RWPE1 (cell line): ENCODE results near the gene NNAT.
"Not testable (repeated sequence)": the region's sequence is repeated elsewhere in the genome, so short reads cannot be mapped to it uniquely, and the experiment has no call there.

Experiments
- CTCF ChIA-PET: fragments of 350-600 bp; sonication (Branson Sonifier 250); formaldehyde crosslinking; extraction: SDS; loops from one replicate; lab custom pipeline; 2021; lab: Yijun Ruan, JAX
- POLR2A ChIA-PET: fragments of 400-600 bp; formaldehyde crosslinking; extraction: SDS; loops from one replicate; lab custom pipeline; 2020; ENCODE audit warnings: antibody characterized with exemption; ENCODE audit not compliant: low non-redundant PET; lab: Yijun Ruan, JAX
- DNase-seq: peaks from one replicate; pipeline ENCODE4 v3.0.0; 2012; ENCODE audit warnings: low spot score
- H3K27ac ChIP-seq: fragments of 450-650 bp; 2 replicates; pipeline ENCODE4 v1.5.1; 2017
- CTCF ChIP-seq: fragments of 450-650 bp; conservative IDR thresholded peaks from 2 replicates; pipeline ENCODE4 v1.5.1; 2017; ENCODE audit warnings: low read depth, mild to moderate bottlenecking

Gene NNAT

GRCh38 chr20:37535443-37536132, 14.5 kb downstream of the NNAT start:
- POLR2A ChIA-PET: no interaction called here
- CTCF ChIA-PET: interaction anchor here (0.6 to 1.1 kb wide), 6 partner anchors 233 to 465 kb away, joined by 3 to 6 read pairs (median 3); no protein-coding TSS in a partner anchor
- DNase-seq: no peak
- no peak overlapping the region for H3K27ac ChIP-seq
- TF ChIP-seq CTCF: no peak

DNA sequence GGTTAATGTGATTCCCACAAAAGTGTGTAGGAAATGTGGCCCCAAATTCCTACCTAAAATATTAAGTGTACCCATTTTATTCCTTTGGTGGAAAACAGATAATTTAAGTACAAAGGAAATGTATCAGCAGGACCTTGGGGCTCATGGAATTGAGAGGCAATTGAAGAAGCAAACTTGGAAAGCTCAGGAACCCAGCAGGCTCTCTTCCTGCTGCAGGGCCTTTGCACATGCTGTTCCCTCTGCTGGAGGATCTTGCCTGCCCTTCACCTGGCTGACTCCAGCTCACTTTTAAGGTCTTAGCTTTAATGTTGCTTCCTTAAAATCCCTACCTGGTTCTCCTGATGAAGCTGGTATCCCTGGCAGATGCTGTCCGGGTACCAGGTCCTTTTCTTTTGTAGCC, 16.5 kb downstream of the NNAT start:
- TF ChIP-seq CTCF: no peak
- DNase-seq: no peak
- CTCF ChIA-PET: interaction anchor here (0.6 to 0.7 kb wide), 3 partner anchors 159 to 262 kb away, joined by 3 read pairs; no protein-coding TSS in a partner anchor
- no peak overlapping the region for H3K27ac ChIP-seq
- POLR2A ChIA-PET: no interaction called here

DNA sequence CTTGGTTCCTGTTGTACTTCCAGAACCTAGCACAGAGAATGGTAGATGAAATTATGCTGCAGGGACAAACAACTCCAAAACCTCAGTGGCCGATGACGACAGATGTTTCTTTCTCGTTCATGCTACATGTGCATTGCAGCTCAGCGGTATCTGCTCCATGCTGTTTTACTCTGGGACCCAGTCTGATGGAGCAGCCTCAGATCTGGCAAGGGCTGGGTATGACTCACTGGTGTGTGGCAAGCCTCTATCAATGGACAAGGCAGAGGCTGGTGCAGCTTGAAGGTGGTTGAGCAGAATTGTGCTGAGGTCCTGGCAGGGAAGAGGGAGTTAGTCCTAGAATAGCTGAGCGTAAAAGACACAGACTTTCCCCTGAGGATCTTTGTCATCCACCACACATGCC, 17.0 kb downstream of the NNAT start:
- no peak overlapping the region for H3K27ac ChIP-seq
- TF ChIP-seq CTCF: no peak
- ChIA-PET CTCF (interaction anchor here (0.6 to 0.7 kb wide), 3 partner anchors 158 to 220 kb away, joined by 3 to 4 read pairs (median 3); no protein-coding TSS in a partner anchor), POLR2A (no interaction called here)
- DNase-seq: peak; percentile 72

GRCh38 chr20:37539424-37539823, 18.4 kb downstream of the NNAT start:
- no peak for TF ChIP-seq CTCF
- H3K27ac ChIP-seq: no peak overlapping the region
- no peak for DNase-seq
- POLR2A ChIA-PET: no interaction called here
- CTCF ChIA-PET: interaction anchor here (0.6 kb wide), 1 partner anchor 123 kb away, joined by 3 read pairs; no protein-coding TSS in a partner anchor

DNA sequence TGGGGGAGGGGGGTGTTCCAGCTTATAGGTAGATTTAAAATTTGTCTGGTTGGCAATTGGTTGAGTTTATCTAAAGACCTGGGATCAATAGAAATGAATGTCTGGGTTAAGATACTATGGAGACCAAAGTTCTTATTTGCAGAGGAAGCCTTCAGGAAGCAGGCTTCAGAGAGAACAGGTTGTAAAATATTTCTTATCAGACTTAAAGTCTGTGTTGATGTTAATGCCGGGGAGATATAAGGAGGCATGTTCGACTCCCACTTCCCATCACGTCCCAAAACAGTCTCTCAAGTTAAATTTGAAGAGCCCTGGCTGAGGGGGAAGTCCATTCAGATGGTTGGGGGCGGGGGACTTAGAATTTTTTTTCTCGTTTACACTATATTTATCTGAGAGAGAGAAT, 19.0 kb downstream of the NNAT start:
- no peak for TF ChIP-seq CTCF

DNA sequence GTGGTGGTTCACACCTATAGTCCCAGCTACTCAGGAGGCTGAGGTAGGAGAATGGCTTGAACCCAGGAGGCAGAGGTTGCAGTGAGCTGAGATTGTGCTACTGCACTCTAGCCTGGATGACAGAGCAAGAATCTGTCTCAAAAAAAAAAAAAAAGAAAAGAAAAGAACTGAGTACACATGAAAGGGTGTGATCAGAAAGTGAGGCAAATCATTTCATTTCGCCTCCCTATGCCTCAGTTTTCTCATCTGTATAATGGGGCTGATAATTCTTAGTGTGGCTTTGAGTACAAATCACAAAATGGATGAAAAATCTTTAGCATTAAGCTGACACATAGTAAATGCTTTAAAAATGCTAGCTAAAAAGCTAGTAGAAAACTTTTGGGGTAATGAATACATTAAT, 19.8 kb downstream of the NNAT start:
- H3K27ac ChIP-seq, POLR2A ChIA-PET: not testable (repeated sequence)
- CTCF ChIA-PET: interaction anchor here (0.6 kb wide), 1 partner anchor 448 kb away, joined by 9 read pairs; no protein-coding TSS in a partner anchor

More for the DNA sequence above, 19.0 kb downstream of the NNAT start:
- ChIA-PET POLR2A (no interaction called here), CTCF (interaction anchor here (0.6 kb wide), 1 partner anchor 124 kb away, joined by 3 read pairs; no protein-coding TSS in a partner anchor)
- H3K27ac ChIP-seq: no peak overlapping the region
- no peak for DNase-seq

DNA sequence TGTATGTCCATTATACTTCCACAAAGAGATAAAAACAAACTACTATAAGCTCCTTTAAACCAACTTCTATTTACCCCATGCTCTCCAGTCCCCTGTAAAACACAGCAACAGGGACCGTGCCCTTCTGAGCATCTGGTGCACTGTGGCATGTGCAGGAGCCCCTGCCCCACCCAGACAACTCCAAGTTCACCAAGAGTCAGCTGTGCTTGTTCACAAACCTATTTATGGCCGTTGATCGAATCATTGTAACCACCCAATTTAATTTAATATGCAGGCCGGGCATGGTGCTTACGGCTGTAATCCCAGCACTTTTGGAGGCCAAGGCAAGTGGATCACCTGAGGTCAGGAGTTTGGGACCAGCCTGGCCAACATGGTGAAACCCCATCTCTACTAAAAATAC, 20.3 kb downstream of the NNAT start:
- CTCF ChIA-PET: interaction anchor here (0.6 to 1.2 kb wide), 6 partner anchors 10 to 1325 kb away, joined by 3 to 9 read pairs (median 4); no protein-coding TSS in a partner anchor
- no peak for DNase-seq
- H3K27ac ChIP-seq: no peak overlapping the region
- TF ChIP-seq CTCF: no peak
- POLR2A ChIA-PET: no interaction called here

More for the DNA sequence above, 19.8 kb downstream of the NNAT start:
- DNase-seq: not testable (repeated sequence)
